KOPT-K1 (cell line): ENCODE measurements around the gene SMAD9.

Experiments used
- H3K27ac ChIP-seq: fragments of 200-600 bp; sonication (generic); 2 replicates; pipeline ENCODE4 v1.5.1; 2016; ENCODE audit warnings: antibody characterized with exemption, mild to moderate bottlenecking, low read depth, low read length; ENCODE audit not compliant: poor library complexity, severe bottlenecking
- H3K36me3 ChIP-seq: fragments of 200-600 bp; sonication (generic); 2 replicates; pipeline ENCODE4 v1.5.1; 2017; ENCODE audit warnings: antibody characterized with exemption, mild to moderate bottlenecking, low read length, moderate library complexity; ENCODE audit not compliant: insufficient read depth
- H3K9me3 ChIP-seq: fragments of 200-600 bp; sonication (generic); 2 replicates; pipeline ENCODE4 v1.5.1; 2017; ENCODE audit warnings: antibody characterized with exemption, low read length, mild to moderate bottlenecking; ENCODE audit not compliant: insufficient read depth, poor library complexity, severe bottlenecking

The SMAD9 gene

DNA sequence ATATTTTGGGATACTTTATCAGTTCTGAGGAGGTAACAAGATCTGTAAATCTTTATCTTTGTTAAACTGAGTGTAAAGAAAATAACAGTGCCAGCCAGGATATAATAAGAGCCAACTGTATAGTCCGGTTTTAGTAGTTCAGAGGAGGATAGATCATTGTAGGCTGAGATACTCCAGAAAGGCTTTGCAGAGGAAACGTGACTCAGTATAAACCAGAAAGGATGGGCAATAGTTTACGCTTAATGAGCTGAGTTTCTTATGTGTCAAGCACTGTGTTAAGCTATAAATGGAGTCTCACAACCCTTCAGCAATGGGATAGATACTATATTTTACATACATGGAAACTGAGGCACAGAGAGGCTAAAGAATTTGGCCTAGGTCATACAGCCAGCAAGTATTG is 97.3 kb downstream of the SMAD9 start:
- no peaks in the 10 kb centered on the region for H3K9me3 ChIP-seq
- no peak overlapping the region for H3K27ac ChIP-seq
- peaks cover 55% of the 10 kb centered on the region for H3K36me3 ChIP-seq

DNA sequence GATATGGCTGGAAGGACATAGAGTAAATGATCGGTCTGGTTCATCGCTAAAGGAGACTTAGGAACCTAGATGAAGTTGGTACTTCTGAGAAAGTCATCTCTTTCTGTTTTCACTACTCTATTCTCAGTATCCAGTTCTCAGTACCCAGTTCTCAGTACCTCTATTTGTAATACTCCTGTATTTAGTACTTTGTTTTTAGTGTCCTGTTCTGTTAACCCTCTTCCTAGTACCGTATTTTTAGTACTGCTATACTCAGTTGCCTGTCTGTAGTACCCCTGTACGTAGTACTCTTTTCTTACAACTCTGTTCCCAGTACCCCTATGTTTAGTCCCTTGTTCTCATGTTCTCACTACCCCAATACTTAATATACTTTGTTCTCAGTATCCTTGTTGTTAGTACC is 99.8 kb downstream of the SMAD9 start:
- Histone ChIP-seq H3K36me3 (peaks cover 33% of the 10 kb centered on the region), H3K9me3 (no peaks in the 10 kb centered on the region), H3K27ac (peak overlapping the region; percentile 85)

DNA sequence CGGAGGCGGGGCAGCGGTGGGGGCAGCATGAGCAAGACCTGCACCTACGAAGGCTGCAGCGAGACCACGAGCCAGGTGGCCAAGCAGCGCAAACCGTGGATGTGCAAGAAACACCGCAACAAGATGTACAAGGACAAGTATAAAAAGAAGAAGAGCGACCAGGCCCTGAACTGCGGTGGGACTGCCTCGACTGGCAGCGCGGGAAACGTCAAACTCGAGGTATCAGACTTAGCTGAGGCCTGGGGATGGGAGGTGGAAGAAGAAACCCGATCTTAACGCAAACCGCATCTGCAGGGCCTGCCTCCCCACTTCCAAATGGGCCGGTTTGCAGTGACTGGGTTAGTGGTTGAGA is 100.3 kb downstream of the SMAD9 start:
- Histone ChIP-seq H3K36me3 (peaks cover 27% of the 10 kb centered on the region), H3K27ac (peak overlapping the region; percentile 85), H3K9me3 (no peaks in the 10 kb centered on the region)

DNA sequence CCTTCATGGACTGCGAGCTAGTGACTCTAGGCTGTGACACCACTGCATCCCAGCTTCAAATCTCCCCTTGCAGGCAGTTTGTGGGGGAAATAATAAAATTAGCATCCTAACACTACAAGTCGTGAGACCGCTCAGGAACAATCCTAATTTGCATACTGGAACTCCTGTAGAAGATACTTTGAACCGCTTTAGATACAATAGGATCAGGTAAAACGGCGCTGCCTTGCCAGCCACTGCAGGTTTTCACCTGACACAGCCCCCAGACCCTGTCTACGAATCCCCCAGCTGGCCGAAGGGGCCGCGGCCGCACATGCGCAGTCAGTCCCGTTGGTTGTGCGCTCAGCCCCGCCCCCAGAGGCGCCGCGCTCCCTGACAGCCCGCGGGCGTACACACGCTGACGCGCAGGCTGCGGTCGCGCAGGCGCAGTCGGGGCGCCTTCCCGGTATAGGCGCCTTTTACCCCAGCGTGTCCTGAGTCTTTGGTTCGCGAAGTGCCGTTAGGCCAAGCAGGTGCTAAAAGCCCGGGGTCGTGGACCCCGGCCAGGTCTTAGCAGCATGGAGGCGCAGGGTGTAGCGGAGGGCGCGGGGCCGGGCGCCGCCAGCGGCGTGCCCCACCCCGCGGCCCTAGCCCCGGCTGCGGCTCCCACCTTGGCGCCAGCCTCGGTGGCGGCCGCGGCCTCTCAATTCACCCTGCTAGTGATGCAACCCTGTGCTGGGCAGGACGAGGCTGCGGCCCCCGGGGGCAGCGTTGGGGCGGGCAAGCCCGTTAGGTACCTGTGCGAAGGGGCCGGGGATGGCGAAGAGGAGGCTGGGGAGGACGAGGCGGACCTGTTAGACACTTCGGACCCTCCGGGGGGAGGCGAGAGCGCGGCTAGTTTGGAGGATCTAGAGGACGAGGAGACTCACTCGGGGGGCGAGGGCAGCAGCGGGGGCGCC is 101.0 kb downstream of the SMAD9 start, which contains the start of gene RFXAP:
Gene RFXAP, plus strand, starts transcription at position 419 of the 935 bp plus-strand sequence. Its CDS starts 136 bp downstream, at position 555.
- Histone ChIP-seq H3K9me3 (no peaks in the 10 kb centered on the region), H3K27ac (peak within 1 kb of the TSS; percentile 85), H3K36me3 (peaks cover 23% of the 10 kb centered on the region)

DNA sequence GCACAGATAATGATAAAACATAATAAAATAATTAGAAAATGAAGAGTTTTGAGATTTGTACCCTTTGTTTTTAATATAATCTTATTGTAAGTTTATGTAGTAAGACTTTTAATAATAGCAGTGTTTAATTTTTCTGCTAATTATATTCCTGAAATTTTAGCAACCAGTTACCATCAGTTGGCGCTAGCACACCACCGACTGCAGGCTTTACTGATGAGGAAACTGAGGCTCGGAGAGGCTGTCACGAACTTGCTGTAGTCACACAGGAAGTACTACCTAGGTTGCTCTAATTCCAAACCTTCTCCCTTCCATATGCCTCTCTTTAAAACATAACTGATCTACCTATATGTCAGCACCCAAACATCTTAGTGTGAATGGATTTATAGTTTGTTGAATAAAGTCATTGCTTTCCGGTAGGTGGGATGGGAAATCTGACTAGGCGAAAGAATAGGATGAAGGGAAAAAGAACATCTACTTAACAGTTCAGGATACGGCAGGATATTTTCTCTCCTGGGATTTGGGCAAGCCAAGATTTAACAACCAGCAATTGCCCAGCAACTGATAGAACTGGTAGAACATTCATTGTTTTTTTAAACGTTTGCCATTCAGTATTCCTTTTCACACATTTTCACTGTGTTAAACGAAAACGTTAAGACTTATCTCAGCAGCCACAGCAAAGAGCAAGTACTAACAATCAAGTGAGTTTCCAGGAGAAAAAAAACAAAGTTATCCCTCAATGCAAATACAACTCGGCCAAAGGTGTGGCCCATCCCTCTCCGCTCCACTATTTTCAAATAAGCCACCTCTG is 101.8 kb downstream of the SMAD9 start:
- Histone ChIP-seq H3K36me3 (peaks cover 15% of the 10 kb centered on the region), H3K27ac (peak overlapping the region; percentile 85), H3K9me3 (no peaks in the 10 kb centered on the region)

- no peak overlapping the region for H3K27ac ChIP-seq
Observed at GRCh38 chr13:36815062-36815461, 105.0 kb downstream of the SMAD9 start.

DNA sequence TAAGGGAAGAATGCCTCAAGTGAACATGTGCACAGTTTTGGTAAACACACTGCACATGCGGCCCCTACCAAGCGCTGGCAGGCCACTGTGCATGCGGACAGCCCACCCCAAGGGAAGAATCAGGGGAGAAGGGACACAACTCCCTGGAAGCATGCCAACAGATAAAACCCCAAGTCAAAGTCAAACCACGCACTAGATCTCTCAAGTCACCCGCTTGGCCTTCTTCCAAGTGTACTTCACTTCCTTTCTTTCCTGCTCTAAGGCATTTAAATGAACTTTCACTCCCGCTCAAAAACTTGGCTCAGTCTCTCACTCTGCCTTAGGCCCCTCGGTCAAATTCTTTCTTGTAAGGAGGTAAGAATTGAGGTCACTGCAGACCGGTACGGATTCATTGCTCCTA is 105.6 kb downstream of the SMAD9 start:
- H3K9me3 ChIP-seq = no peaks in the 10 kb centered on the region
- no peaks in the 10 kb centered on the region for H3K36me3 ChIP-seq
- no peak overlapping the region for H3K27ac ChIP-seq

More at GRCh38 chr13:36815062-36815461, 105.0 kb downstream of the SMAD9 start:
- no peaks in the 10 kb centered on the region for H3K9me3 ChIP-seq
- no peaks in the 10 kb centered on the region for H3K36me3 ChIP-seq

DNA sequence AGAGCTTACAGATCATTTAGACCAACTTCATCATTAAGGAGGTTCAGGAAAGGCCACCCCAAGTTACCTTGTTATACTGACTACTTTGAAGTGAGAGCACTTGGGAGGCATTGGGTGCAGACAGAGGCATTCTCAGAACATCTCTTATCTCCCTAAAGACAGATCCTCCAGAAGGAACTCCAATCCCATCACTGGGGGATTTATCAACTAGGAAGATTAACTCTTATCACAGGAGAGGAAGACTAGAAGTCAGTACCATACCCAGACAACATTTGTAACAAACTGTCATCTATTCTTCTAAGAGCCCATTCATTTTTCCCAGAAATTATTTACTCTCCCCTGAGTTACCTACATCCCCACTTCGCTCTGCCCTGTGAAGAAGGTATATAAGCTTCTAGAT is 106.8 kb downstream of the SMAD9 start:
- H3K9me3 ChIP-seq = no peaks in the 10 kb centered on the region
- H3K36me3 ChIP-seq = no peaks in the 10 kb centered on the region
- H3K27ac ChIP-seq = no peak overlapping the region

GRCh38 chr13:36807616-36808015 is 112.4 kb downstream of the SMAD9 start:
- H3K36me3 ChIP-seq = no peaks in the 10 kb centered on the region

GRCh38 chr13:36806102-36806501 is 113.9 kb downstream of the SMAD9 start:
- no peak overlapping the region for H3K27ac ChIP-seq
- no peaks in the 10 kb centered on the region for H3K9me3 ChIP-seq
- H3K36me3 ChIP-seq = no peaks in the 10 kb centered on the region

More at GRCh38 chr13:36807616-36808015, 112.4 kb downstream of the SMAD9 start:
- no peaks in the 10 kb centered on the region for H3K9me3 ChIP-seq
- no peak overlapping the region for H3K27ac ChIP-seq

DNA sequence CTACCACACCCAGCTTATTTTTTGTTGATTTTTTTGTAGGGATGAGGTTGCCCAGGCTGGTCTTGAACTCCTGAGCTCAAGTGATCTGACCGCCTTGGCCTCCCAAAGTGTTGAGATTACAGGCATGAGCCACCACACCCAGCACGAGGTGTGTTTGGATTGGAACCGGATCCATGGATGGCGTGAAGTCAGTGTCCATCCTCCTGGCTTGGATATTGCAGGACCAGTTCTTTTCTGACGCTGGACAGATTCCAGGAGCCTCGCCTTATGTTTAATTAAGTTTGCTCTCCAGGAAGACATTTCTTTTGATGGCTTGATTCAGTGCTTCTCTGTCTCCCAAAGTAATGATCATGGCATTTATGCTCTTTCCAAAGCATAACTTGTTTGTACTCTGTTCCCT is 115.5 kb downstream of the SMAD9 start:
- no peaks in the 10 kb centered on the region for H3K9me3 ChIP-seq
- no peak overlapping the region for H3K27ac ChIP-seq
- no peaks in the 10 kb centered on the region for H3K36me3 ChIP-seq

GRCh38 chr13:36801035-36801434 is 119.0 kb downstream of the SMAD9 start:
- H3K36me3 ChIP-seq = no peaks in the 10 kb centered on the region
- H3K9me3 ChIP-seq = no peaks in the 10 kb centered on the region
- H3K27ac ChIP-seq = no peak overlapping the region

- Histone ChIP-seq H3K27ac (no peak overlapping the region), H3K9me3 (no peaks in the 10 kb centered on the region), H3K36me3 (no peaks in the 10 kb centered on the region)
Observed at GRCh38 chr13:36796052-36796451, 124.0 kb downstream of the SMAD9 start.

- Histone ChIP-seq H3K27ac (no peak overlapping the region), H3K9me3 (no peaks in the 10 kb centered on the region), H3K36me3 (no peaks in the 10 kb centered on the region)
Observed at GRCh38 chr13:36795463-36795862, 124.6 kb downstream of the SMAD9 start.
